GM21360 (cell line): Measurements from ENCODE around the gene PARD6G.

Source experiments
- ATAC-seq: cut with Tn5 transposase; IDR thresholded peaks from one replicate; pipeline ENCODE4 v1.9.1; 2021; ENCODE audit warnings: mild to moderate bottlenecking, moderate library complexity; ENCODE audit not compliant: unreplicated experiment

The PARD6G gene

DNA sequence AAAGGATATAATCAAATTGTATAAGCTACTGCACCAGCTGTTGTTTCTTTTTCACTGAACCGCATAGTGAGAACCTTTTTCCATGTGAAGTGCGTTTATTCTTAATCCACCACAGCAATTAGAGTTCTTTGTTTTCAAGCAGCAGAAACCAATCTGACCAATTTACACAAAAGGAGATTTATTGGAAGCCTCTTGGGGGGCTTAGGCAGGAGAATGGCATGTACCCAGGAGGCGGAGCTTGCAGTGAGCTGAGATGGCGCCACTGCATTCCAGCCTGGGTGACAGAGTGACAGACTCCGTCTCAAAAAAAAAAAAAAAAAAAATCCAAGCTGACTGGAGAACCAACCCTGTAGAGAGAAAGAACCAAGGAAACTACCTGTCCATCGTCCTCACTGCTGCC lies 128.2 kb downstream of the PARD6G start:
- ATAC-seq, result no peak

GRCh38 chr18:80115035-80115434 lies 132.3 kb downstream of the PARD6G start:
- no peak for ATAC-seq

- ATAC-seq, result no peak
These were observed 134.6 kb downstream of the PARD6G start for GRCh38 chr18:80112624-80113248.

DNA sequence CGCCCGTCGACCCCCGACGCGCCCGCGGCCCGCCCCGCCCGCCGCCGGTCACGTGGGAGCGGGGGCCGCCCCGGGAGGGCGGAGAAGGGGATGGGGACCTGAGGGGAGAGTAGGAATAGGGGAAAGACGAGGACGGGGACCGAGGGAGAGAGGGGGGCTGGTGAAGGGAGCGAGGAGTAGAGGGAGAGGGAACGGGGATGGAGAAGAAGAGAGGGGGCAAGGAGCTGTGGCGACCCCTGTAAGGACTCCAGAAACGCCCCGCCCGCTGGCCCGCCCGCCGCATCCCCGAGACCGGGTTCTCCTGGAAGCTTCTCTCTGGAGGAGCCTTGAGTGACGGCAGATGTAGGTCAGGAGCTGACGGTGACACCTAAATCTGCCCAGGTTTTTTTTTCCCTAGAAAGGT lies 137.6 kb downstream of the PARD6G start:
- peak; percentile 17 for ATAC-seq

DNA sequence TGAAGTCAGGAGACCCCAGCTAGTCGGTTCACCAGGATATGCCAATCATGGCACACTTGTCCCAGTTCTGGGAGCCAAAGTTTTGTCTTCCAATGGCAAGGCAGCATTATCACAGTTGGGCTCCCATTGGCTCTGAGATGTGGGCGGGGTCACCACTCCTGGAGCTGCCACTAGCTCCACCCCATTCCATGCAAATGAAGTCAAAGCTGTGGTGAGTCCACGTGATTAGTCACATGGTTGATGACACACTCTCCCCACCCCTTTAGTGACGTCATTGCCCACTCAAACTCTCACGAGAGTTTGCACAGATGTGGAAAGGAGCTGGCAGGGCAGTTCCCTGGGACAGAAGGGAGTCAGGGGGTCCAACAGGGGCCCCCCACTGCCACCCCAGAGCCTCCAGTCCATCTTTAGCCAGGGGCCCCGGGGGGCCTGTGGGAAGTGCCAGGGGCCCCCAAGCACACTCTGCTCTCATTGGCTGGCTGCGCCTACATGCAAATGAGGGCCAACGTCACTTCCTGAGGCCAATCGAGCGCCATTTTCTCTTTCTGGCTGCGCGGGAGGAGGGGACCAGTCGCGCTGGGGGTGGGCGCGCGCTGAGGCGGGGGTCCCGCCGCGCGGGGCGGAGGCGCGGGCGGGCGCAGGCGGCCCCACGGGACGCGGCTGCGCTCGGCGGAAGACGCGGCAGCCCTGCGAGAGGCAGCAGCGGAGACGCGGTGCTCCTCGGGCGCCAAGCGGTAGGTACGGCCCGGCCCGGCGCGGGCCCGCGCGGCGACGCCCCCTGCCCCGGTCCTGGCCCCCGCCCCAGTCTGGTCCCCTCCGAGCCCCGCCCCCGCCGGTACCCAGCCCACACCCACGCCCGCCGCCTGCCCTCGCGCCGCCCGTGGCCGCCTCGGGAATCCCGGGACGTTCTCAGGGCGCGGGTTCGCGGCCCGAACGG lies 138.3 kb downstream of the PARD6G start, which contains the start of gene ADNP2:
ADNP2 (plus strand) TSS at position 524 of the 937 bp plus-strand sequence. CDS start 8,281 bp downstream, outside the sequence.
- peak; percentile 62 for ATAC-seq

DNA sequence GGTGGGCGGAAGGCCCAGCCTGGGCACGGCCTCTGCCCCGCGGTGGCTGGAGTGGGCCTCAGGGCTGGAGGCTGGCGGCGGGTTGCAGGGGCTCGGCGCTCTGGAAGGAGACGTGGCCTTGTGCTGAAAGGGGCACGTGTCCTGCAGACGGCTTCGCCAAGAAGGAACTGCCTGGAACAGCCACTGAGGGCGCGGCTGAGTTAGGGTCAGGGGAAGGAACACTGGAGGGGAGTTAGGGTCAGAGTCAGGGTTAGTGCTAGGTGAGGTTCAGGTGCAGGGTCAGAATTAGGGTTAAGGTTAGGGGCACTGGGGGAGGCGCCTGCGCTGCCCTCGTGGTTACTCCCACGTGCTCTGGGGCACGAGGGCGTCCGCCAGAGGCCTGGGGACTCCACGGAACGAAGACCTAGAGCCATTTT lies 139.2 kb downstream of the PARD6G start:
- ATAC-seq, result no peak

GRCh38 chr18:80107426-80107825 lies 139.9 kb downstream of the PARD6G start:
- no peak for ATAC-seq
